ENCODE results near the gene RAB3GAP1. TPM values are rescaled to one million over a fixed set of nuclear protein-coding genes. Genes with fewer than 3 reads are reported as not detected.

The RAB3GAP1 gene
- polyA plus RNA-seq, 1 donor from 2014 or later = 43.3 TPM

DNA sequence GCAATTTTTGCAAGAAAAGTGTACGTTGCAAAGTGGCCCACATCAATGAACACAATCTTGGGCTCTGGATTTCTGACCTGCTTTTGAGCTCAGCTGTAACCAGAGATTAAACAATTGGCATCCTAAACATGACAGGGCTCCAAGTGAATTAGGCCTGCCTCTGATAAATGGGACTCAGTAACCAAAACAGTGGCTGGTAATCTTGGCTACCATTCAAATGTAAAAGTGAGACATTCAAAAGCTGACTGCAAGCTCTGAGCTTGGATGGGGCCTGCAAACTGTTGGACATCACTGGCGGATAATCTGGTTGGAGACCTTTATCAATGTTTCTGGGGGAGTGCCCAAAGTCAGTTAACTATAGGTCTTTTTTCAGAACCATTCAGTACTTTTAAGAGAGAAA, 160.7 kb downstream of the RAB3GAP1 start:
- no peak overlapping the region for H2AFZ ChIP-seq (ENCODE audit: low read depth, low read length)
- no peak overlapping the region for H3K9ac ChIP-seq (ENCODE audit: low read length)
- TF ChIP-seq POLR2AphosphoS5 (IDR thresholded peaks at IDR 0.05) (no peak), RAD21 (conservative IDR thresholded peaks at IDR 0.05) (no peak), MXI1 (conservative IDR thresholded peaks at IDR 0.05; ENCODE audit: poor library complexity, severe bottlenecking) (no peak), EZH2 (IDR thresholded peaks at IDR 0.05; ENCODE audit: borderline replicate concordance, insufficient read depth, low read length, poor library complexity, severe bottlenecking) (no peak), TAF1 (IDR thresholded peaks at IDR 0.05; ENCODE audit: low read depth) (no peak), SMC3 (conservative IDR thresholded peaks at IDR 0.05; ENCODE audit: poor library complexity) (no peak), EP300 (conservative IDR thresholded peaks at IDR 0.05; ENCODE audit: poor library complexity, severe bottlenecking) (no peak)
- TF ChIP-seq, protein P1, sequence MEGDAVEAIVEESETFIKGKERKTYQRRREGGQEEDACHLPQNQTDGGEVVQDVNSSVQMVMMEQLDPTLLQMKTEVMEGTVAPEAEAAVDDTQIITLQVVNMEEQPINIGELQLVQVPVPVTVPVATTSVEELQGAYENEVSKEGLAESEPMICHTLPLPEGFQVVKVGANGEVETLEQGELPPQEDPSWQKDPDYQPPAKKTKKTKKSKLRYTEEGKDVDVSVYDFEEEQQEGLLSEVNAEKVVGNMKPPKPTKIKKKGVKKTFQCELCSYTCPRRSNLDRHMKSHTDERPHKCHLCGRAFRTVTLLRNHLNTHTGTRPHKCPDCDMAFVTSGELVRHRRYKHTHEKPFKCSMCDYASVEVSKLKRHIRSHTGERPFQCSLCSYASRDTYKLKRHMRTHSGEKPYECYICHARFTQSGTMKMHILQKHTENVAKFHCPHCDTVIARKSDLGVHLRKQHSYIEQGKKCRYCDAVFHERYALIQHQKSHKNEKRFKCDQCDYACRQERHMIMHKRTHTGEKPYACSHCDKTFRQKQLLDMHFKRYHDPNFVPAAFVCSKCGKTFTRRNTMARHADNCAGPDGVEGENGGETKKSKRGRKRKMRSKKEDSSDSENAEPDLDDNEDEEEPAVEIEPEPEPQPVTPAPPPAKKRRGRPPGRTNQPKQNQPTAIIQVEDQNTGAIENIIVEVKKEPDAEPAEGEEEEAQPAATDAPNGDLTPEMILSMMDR (IDR thresholded peaks at IDR 0.05; ENCODE audit: poor library complexity, severe bottlenecking) = no peak
- TF ChIP-seq, protein P2, sequence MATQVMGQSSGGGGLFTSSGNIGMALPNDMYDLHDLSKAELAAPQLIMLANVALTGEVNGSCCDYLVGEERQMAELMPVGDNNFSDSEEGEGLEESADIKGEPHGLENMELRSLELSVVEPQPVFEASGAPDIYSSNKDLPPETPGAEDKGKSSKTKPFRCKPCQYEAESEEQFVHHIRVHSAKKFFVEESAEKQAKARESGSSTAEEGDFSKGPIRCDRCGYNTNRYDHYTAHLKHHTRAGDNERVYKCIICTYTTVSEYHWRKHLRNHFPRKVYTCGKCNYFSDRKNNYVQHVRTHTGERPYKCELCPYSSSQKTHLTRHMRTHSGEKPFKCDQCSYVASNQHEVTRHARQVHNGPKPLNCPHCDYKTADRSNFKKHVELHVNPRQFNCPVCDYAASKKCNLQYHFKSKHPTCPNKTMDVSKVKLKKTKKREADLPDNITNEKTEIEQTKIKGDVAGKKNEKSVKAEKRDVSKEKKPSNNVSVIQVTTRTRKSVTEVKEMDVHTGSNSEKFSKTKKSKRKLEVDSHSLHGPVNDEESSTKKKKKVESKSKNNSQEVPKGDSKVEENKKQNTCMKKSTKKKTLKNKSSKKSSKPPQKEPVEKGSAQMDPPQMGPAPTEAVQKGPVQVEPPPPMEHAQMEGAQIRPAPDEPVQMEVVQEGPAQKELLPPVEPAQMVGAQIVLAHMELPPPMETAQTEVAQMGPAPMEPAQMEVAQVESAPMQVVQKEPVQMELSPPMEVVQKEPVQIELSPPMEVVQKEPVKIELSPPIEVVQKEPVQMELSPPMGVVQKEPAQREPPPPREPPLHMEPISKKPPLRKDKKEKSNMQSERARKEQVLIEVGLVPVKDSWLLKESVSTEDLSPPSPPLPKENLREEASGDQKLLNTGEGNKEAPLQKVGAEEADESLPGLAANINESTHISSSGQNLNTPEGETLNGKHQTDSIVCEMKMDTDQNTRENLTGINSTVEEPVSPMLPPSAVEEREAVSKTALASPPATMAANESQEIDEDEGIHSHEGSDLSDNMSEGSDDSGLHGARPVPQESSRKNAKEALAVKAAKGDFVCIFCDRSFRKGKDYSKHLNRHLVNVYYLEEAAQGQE (IDR thresholded peaks at IDR 0.05; ENCODE audit: borderline replicate concordance) = no peak
- no peaks in the 10 kb centered on the region for H3K9me3 ChIP-seq (ENCODE audit: low read length)
- no peaks in the 10 kb centered on the region for H3K36me3 ChIP-seq (ENCODE audit: insufficient read depth, low read length)
- H3K27ac ChIP-seq (ENCODE audit: low read length) = no peak overlapping the region
- no peaks in the 10 kb centered on the region for H3K27me3 ChIP-seq (ENCODE audit: insufficient read depth, low read depth, low read length)
- no peaks in the 10 kb centered on the region for H4K20me1 ChIP-seq (ENCODE audit: insufficient read depth)
- H3K4me3 ChIP-seq (ENCODE audit: low read length) = no peak overlapping the region
- no peak overlapping the region for H3K4me2 ChIP-seq (ENCODE audit: low read length)
- no peaks in the 10 kb centered on the region for H3K79me2 ChIP-seq (replicated peaks; ENCODE audit: insufficient read depth, low read length)
- no peaks in the 10 kb centered on the region for H3F3A ChIP-seq (ENCODE audit: insufficient read depth, low read length, poor library complexity, severe bottlenecking)
- H3K9me2 ChIP-seq (ENCODE audit: insufficient read depth, low read length) = no peaks in the 10 kb centered on the region

DNA sequence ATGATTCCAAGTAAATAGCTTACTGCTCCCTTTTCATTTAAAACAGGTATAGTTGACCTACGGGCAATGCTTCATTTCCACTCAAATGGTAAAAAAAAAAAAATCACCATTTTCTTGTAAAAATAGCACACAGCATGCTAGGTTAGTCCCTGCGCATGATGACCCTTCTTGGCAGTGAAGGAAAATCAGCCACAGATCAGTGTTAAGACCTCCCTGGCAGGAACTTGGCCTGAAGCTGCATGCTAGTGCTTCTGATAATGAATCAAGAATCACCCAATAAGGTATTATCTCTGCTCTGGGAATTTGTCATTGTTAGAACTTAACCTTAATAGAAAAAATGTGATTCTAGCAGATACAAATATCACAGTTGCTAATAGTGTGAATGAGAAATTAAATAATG, 166.3 kb downstream of the RAB3GAP1 start:
- Histone ChIP-seq H3K27me3 (ENCODE audit: insufficient read depth, low read depth, low read length) (no peaks in the 10 kb centered on the region), H2AFZ (ENCODE audit: low read depth, low read length) (no peak overlapping the region), H3K36me3 (ENCODE audit: insufficient read depth, low read length) (no peaks in the 10 kb centered on the region), H3K27ac (ENCODE audit: low read length) (peak overlapping the region; percentile 40), H3K9me2 (ENCODE audit: insufficient read depth, low read length) (no peaks in the 10 kb centered on the region), H3K79me2 (replicated peaks; ENCODE audit: insufficient read depth, low read length) (no peaks in the 10 kb centered on the region), H3K4me3 (ENCODE audit: low read length) (no peak overlapping the region), H3K4me2 (ENCODE audit: low read length) (no peak overlapping the region), H3K9ac (ENCODE audit: low read length) (no peak overlapping the region), H3K9me3 (ENCODE audit: low read length) (no peaks in the 10 kb centered on the region), H3F3A (ENCODE audit: insufficient read depth, low read length, poor library complexity, severe bottlenecking) (no peaks in the 10 kb centered on the region), H4K20me1 (ENCODE audit: insufficient read depth) (no peaks in the 10 kb centered on the region)
- no peak for TF ChIP-seq MXI1 (conservative IDR thresholded peaks at IDR 0.05; ENCODE audit: poor library complexity, severe bottlenecking)
- no peak for TF ChIP-seq EP300 (conservative IDR thresholded peaks at IDR 0.05; ENCODE audit: poor library complexity, severe bottlenecking)
- no peak for TF ChIP-seq SMC3 (conservative IDR thresholded peaks at IDR 0.05; ENCODE audit: poor library complexity)
- no peak for TF ChIP-seq RAD21 (conservative IDR thresholded peaks at IDR 0.05)
- TF ChIP-seq, protein P2 (IDR thresholded peaks at IDR 0.05; ENCODE audit: borderline replicate concordance) = no peak
- TF ChIP-seq POLR2AphosphoS5 (IDR thresholded peaks at IDR 0.05) = no peak
- no peak for TF ChIP-seq EZH2 (IDR thresholded peaks at IDR 0.05; ENCODE audit: borderline replicate concordance, insufficient read depth, low read length, poor library complexity, severe bottlenecking)
- no peak for TF ChIP-seq TAF1 (IDR thresholded peaks at IDR 0.05; ENCODE audit: low read depth)

Data from neural cell (in vitro differentiated cells).